DMS114 treated with DMSO at 0.1 percent for 48 hours (cell line): ENCODE results near the gene TSEN34.
"Not testable (repeated sequence)": the region's sequence is repeated elsewhere in the genome, so short reads cannot be mapped to it uniquely, and the experiment has no call there.

Experiments
- DNase-seq: peaks from one replicate; lab custom pipeline; 2025; ENCODE audit not compliant: unreplicated experiment; lab: John Stamatoyannopoulos, UW

The TSEN34 gene

GRCh38 chr19:54231077-54231931, 40.2 kb downstream of the TSEN34 start:
- peak; percentile 32 for DNase-seq

GRCh38 chr19:54233941-54234340, 42.8 kb downstream of the TSEN34 start:
- DNase-seq = no peak

- DNase-seq = not testable (repeated sequence)
Observed at GRCh38 chr19:54239491-54240371, 48.6 kb downstream of the TSEN34 start.

- DNase-seq = not testable (repeated sequence)
Observed at GRCh38 chr19:54240372-54241336, 49.5 kb downstream of the TSEN34 start.

- DNase-seq = not testable (repeated sequence)
Observed at GRCh38 chr19:54242234-54242633, 51.1 kb downstream of the TSEN34 start.

GRCh38 chr19:54242646-54243045, 51.5 kb downstream of the TSEN34 start, which contains the start of gene LILRA6:
Gene LILRA6, minus strand, starts transcription at chr19:54242790.
- DNase-seq = not testable (repeated sequence)

GRCh38 chr19:54243809-54244208, 52.7 kb downstream of the TSEN34 start:
- DNase-seq = not testable (repeated sequence)
